Activated CD8-positive, alpha-beta memory T cell treated with anti-CD3 and anti-CD28 coated beads for 4 hours (primary cell): Measurements from ENCODE around the gene CMC2.

ENCODE experiments used
- DNase-seq, 2 donors: peaks; one replicate each; pipeline ENCODE4 v3.0.0-alpha.2; 2020; ENCODE audit warnings: low read depth in 2 of 2

CMC2 gene

GRCh38 chr16:80974649-80975376, 31.9 kb downstream of the CMC2 start:
- no peak for DNase-seq

- no peak for DNase-seq
These were observed 32.7 kb downstream of the CMC2 start for GRCh38 chr16:80973991-80974390.

- DNase-seq, result no peak
These were observed 34.1 kb downstream of the CMC2 start for GRCh38 chr16:80972611-80973010.

DNA sequence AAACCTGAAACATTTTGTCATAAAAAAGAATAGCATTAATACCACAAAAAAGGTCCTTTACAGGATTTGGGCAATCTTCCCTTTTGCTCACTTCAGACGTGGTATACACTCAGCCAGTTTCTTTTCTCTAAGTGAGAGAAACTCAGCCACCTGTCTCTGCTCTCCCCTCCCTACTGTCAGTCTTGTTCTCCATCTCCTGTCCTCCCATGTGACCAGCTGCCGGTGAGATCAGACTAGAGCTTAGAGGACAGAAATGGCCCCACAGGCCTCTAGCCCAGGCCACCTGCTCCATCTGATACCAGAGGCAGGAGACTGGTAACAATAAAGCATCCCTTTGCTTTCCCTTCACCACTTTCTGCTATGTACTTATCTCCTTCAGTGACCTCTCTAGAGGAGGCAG, 34.9 kb downstream of the CMC2 start:
- DNase-seq, result no peak

DNA sequence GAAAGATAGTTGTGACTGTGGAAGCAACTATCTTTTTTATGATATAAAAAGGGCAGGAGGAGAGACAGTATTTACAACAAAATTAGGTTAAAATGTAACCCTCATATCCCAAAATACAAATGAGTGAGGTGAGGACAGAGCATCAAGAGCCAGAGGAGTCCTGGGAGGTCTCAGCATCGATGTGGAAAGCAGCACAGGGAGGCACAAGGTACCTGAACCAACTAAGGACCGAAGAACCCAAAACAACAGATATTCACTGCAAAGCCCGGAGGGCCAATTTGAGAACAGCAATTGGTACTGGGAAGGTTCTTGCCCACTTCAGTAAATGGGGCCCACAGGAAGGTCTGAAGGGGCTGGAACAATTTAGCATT, 37.6 kb downstream of the CMC2 start:
- DNase-seq, result no peak

GRCh38 chr16:80968386-80969113, 38.1 kb downstream of the CMC2 start:
- no peak for DNase-seq

DNA sequence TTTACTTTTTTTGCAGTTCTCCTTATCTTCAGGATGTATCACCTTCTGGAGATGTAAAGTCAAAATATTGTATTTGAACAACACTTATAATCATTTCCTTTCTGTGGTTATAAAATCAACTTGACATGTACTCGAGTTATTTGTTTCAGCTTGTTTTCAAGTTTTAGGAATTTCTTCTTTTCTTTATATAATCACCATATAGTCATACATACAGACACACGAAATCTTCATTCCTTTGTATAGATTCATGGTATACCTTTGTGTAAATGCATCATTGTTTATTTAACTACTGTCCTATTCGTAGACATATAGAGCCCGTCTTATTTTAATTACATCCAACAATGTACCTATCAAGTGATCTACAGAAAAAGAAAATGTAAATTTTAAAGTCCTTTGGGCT, 40.1 kb downstream of the CMC2 start:
- no peak for DNase-seq

- no peak for DNase-seq
These were observed 42.3 kb downstream of the CMC2 start for GRCh38 chr16:80964351-80964750.

DNA sequence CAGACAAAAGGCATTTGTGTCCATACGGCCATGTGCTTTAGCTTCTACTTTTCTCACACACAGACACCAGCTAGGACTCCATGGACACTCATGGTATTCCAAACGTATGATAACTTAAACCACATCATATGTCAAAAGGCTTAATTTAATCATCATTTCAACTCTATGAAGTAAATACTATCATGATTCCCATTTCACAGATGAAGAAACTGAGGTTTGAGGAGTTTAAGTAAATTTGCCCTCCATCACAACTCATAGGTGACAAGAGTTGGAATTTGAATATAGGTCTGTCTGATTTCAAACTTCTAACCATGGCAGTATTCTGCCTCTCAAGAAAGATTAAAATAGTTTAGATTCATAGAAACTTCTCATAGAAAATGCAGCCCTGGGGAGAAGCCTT, 43.8 kb downstream of the CMC2 start:
- DNase-seq, result no peak

DNA sequence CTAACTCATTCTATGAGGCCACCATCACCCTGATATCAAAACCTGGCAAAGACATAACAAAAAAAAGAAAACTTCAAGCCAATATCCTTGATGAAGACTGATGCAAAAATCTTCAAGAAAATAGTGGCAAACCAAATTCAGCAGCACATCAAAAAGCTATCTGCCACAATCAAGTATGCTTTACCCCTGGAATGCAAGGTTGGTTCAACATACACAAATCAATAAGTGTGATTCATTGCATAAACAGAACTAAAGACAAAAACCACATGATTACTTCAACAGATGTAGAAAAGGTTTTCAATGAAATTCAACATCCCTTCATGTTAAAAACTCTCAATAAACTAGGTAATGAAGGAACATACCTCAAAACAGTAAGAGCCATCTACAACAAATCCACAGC, 48.4 kb downstream of the CMC2 start:
- no peak for DNase-seq

DNA sequence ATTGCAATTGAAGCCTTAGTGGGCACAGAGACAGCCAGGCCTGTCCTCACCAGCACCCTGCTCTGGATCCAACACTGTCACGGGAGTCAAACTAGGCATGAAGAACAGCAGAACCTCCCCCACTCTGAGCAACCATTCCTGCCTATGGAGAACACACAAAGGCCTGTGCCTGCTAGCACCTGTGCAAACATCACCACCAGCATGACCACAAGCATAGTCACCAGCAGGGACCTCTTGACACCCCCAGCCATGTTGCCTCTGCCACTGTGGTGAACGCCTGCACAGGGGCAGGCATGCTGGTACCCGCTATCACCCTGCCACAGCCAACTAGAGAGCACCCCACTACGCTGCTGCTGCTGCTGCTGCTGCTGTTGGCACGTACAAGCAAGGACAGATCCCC, 51.7 kb downstream of the CMC2 start:
- no peak for DNase-seq

- DNase-seq, result no peak
These were observed 57.7 kb downstream of the CMC2 start for GRCh38 chr16:80948886-80949493.

DNA sequence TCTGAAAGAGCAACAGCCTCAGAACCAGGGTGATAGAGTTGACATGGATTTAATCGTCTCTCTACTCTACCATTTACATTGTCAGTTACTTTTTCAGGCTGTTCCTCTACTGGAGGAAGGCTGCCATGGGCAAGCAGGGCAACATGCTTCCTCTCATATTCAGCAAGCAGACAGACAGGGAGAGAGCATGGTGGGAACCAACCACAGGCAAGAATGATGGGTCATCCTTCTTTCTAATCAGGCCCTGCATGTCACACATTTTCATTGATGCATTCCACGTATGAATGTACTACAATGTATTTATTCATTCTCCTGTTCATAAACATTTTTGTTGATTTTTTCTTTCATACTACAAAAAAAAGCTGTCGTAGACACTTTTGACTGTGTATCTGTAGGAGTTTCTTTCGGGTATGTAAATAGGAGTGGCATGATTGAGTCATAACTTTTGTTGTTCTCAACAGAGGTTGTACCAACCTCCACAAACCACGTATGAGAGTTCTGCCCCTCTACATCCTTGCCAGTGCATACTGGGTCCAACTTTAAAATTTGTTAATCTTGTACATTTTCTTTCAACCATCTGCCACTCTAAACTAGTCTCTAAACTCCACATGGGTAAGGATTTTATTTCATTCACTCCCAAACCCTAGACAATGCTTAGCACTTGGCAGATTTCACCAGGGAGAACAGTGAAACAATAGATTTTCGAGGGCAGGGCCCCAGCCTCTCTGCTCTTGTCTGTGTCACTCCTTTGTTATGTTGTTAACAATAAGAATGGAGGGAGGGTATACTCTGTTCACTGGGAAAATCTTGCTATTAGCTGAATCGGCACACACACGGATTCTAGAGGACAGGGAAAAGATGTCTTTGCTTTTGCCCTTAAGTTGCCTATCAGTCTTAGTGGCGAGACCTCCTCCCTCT, 58.7 kb downstream of the CMC2 start:
- DNase-seq, result no peak

- DNase-seq, result no peak
These were observed 59.4 kb downstream of the CMC2 start for GRCh38 chr16:80947239-80947638.

GRCh38 chr16:80946481-80946880, 60.2 kb downstream of the CMC2 start:
- DNase-seq, result no peak

DNA sequence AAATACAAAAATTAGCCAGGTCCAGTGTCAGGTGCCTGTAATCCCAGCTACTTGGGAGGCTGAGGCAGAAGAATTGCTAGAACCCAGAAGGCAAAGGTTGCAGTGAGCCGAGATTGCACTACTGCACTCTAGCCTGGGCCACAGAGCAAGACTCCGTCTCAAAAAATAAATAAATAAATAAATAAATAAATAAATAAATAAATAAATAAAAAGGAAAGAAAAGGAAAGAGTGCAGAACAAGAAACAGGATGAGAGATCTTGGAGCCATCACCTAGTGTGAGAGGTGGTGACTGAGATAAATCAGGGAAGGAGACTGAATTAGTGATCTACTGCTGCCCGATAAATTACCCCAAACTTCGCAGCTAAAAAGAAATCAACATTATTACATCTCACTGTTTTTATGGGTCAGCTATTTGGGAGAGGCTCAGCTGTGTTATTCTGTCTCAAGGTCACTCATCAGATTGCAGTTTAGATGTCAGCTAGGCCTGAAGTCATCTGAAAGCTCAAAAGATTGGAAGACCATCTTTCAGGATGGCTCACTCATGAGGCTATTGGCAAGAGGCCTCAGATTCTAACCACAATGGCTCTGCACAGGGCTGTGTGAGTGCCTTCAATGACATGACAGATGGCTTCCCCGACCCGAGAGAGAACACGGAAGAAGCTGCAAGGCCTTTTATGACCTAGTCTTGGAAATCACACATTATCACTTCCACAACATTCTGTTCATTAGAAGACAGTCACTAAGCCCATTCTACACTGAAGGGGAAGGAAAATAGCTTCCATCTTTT, 66.4 kb downstream of the CMC2 start:
- DNase-seq, result no peak

DNA sequence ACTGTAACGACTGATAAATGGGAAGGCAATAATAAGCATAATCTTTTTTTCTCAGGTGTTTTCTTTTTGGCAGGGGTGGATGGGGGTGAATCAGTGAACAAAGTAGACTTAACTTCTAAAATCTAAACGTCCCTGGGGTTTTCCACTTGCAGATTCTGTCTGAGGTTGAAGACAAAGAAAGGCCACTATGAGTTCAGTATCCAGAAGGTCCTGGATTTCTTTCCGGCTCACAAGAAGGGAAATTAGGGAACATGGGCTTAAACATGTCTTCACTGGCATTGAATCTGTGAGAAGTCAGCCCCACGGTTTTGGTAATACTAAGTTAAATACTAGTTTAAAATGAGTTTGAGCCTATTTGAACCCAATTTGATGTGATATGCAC, 67.8 kb downstream of the CMC2 start:
- no peak for DNase-seq

DNA sequence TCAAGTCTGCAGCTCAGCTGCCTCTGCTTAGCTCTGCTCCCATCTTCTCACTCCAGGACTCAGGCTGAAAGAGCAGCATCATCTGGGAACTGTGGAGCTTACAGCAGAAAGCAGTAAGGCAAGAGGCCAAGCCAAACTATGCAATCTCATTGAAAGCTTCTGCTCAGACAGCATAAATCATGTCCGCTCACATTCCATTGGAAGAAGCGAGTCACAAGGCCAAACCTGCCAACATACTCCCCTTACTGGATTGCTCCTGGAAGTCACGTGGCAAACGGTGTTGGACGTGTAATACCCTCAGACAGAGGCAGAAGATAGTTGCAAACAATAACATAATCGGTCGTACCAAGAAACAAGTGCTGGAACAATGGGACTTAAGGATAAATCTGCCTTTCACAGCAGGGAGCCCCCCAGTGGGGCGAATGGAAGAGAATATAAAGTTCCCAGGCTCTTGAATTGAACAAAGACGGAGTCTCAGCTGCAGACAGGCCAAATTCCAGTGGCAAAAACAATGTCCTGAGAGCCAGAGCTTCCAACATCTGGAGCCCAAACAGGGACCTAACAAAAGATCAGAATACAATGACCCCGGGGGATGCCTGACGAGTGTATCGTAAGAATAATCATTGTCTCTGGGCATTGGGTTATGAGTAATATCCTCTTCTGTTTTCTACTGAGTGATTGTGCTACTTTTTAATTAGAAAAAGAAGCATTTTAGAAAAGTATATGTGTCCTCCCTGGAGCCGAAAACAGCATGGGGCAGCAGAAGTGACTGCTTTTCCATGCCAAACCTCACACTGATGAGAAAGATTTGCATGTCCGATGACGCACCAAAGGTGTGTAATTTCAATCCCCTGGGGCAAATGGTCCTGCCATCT, 68.4 kb downstream of the CMC2 start:
- DNase-seq, result no peak

DNA sequence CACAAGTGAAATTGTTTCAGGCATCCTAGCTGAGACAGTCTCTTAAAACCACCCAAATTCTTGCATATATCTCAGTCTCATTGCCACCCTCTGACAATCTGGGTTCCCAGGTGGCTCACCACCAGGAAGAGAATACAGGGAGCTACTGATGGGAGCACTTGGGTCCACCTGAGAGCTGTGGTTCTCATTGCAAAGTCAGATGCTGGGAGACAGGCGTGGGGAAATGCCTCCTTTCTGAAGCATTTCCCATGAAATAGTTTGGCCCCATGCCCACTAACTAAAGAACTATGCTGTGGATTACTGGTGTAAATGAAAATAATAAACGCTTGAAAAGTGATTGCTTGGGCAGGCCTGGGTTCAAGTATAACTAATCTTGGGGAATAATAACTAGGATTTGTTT, 70.3 kb downstream of the CMC2 start:
- no peak for DNase-seq

GRCh38 chr16:80935691-80936090, 71.0 kb downstream of the CMC2 start:
- DNase-seq, result no peak
